CD4-positive, alpha-beta T cell treated with Interleukin-17A for 1 hour (primary cell): Measurements from ENCODE around the gene TRIM68.

Experiments used
- DNase-seq: peaks from one replicate; pipeline ENCODE4 v3.0.0-alpha.2; 2020

TRIM68 gene

GRCh38 chr11:4607781-4608666 is at the start of gene TRIM68:
TRIM68 (minus strand) TSS chr11:4608231; CDS start chr11:4605504, 2,727 bp downstream.
- DNase-seq = peak; percentile 96

- no peak for DNase-seq
Measured at GRCh38 chr11:4654635-4655369, 46.8 kb upstream of the TRIM68 start.

- no peak for DNase-seq
Measured at GRCh38 chr11:4647766-4648165, 39.7 kb upstream of the TRIM68 start.

GRCh38 chr11:4645974-4646373 is 37.9 kb upstream of the TRIM68 start:
- DNase-seq = no peak

- no peak for DNase-seq
Measured at GRCh38 chr11:4644233-4644632, 36.2 kb upstream of the TRIM68 start.

GRCh38 chr11:4643682-4644081 is 35.7 kb upstream of the TRIM68 start, which contains the start of gene OR51E1:
OR51E1 (plus strand) TSS chr11:4643982; CDS start chr11:4652527, 8,545 bp downstream.
- DNase-seq = no peak

- DNase-seq = no peak
Measured at GRCh38 chr11:4643076-4643475, 35.0 kb upstream of the TRIM68 start.

- DNase-seq = no peak
Measured at GRCh38 chr11:4642043-4642442, 34.0 kb upstream of the TRIM68 start.

GRCh38 chr11:4641501-4641900 is 33.5 kb upstream of the TRIM68 start:
- DNase-seq = no peak

- no peak for DNase-seq
Measured at GRCh38 chr11:4639931-4640330, 31.9 kb upstream of the TRIM68 start.

- no peak for DNase-seq
Measured at GRCh38 chr11:4637662-4638047, 29.6 kb upstream of the TRIM68 start.

- DNase-seq = peak; percentile 67
Measured at GRCh38 chr11:4636962-4637661, 29.1 kb upstream of the TRIM68 start, which contains the start of gene OR51D1. OR51D1 (plus strand) TSS chr11:4637477; CDS start chr11:4639791, 2,314 bp downstream.

GRCh38 chr11:4636136-4636535 is 28.1 kb upstream of the TRIM68 start:
- DNase-seq = no peak

GRCh38 chr11:4626207-4627099 is 18.4 kb upstream of the TRIM68 start:
- DNase-seq = peak; percentile 43

- no peak for DNase-seq
Measured at GRCh38 chr11:4619514-4619913, 11.5 kb upstream of the TRIM68 start.

GRCh38 chr11:4615856-4616444 is 7.9 kb upstream of the TRIM68 start:
- no peak for DNase-seq

- no peak for DNase-seq
Measured at GRCh38 chr11:4611986-4612385, 4.0 kb upstream of the TRIM68 start.

- DNase-seq = peak; percentile 46
Measured at GRCh38 chr11:4610258-4610935, 2.4 kb upstream of the TRIM68 start.

- no peak for DNase-seq
Measured at GRCh38 chr11:4607096-4607495, 935 bp downstream of the TRIM68 start.

- DNase-seq = no peak
Measured at GRCh38 chr11:4606231-4607015, 1.6 kb downstream of the TRIM68 start.
